NCI-H187 (cell line): ENCODE results near the gene RRM2.

Experiments
- DNase-seq, 2 experiments: peaks; one replicate each; lab custom pipeline; 2025; lab: John Stamatoyannopoulos, UW

Gene RRM2

GRCh38 chr2:10172033-10172871 is 49.7 kb downstream of the RRM2 start:
- DNase-seq = no peak

DNA sequence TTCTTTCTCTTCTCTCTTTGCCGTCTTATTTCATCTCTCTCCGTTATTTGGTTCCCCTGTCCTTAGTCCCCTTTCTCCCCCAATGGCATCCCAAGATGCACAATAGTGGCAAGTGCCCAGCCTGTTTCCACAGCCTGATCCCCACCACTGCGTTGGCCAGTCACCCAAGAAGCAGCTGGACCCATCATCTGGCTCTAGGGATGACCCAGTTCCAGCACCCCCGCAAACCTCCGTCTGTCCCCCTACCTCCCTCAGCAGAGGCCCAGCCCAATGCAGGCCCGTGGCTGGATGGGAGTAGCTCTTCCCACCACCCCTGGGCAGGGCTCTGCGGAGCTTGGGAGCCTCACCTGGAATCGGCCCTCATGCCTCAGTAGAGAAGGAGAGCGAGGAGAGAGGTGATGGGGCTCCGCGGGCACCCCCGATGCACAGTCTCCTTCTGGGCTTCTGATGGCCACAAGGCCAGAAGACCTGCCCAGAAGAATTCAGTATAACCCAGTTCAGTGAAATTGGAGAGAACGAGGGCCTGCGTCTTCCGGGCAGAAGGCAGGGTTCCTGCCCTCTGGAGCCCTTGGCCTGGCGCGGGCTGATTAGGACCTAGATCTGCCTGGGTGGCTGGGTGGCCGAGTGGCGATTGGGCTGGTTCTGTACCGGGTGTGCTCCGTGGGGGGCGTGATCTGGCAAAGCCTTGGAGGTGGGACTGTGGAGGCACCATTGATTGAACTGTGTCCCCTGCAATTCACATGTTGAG is 50.9 kb downstream of the RRM2 start:
- no peak for DNase-seq

- no peak for DNase-seq
Observed at GRCh38 chr2:10174173-10174572, 51.6 kb downstream of the RRM2 start.

DNA sequence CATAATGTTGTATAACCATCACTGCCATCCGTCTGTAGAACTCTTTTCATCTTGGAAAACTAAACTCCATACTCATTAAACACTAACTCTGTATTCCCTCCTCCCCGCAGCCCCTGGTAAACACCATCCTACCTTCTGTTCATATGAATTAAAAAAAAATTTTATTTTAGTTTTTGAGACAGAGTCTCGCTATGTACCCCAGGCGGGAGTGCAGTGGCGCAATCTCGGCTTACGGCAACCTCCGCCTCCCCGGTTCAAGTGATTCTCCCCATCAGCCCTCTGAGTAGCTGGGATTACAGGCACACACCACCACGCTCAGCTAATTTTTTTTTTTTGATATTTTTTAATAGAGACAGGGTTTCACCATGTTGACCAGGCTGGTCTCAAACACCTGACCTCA is 52.9 kb downstream of the RRM2 start:
- no peak for DNase-seq

- DNase-seq = no peak
Observed at GRCh38 chr2:10178751-10179150, 56.2 kb downstream of the RRM2 start.

DNA sequence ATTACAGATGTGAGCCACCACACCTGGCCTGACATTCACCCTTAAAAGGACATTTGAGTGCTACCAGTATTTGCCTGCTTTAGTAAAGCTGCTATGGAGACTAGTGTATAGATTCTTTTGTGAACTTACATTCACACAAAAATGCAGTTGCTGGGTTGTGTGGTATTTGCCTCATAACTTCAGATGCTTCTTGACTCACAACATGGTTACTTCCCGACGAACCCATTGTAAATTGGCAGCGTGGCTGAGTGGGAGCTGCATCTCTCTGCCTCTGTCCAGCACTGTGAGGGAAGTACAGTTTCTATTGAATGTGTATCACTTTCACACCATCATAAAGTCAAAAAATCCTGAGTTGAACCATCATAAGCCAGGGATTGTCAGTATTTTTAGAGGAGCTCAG is 56.9 kb downstream of the RRM2 start:
- no peak for DNase-seq

GRCh38 chr2:10180229-10180628 is 57.7 kb downstream of the RRM2 start:
- DNase-seq = no peak
